ENCODE results near the gene B4GALT7. TPM values are rescaled to one million over a fixed set of nuclear protein-coding genes. Genes with fewer than 3 reads are reported as not detected.
"Not testable (repeated sequence)": the region's sequence is repeated elsewhere in the genome, so short reads cannot be mapped to it uniquely, and the experiment has no call there.

Gene B4GALT7
- polyA plus RNA-seq, 1 donor from 2014 or later, result 60.2 TPM

DNA sequence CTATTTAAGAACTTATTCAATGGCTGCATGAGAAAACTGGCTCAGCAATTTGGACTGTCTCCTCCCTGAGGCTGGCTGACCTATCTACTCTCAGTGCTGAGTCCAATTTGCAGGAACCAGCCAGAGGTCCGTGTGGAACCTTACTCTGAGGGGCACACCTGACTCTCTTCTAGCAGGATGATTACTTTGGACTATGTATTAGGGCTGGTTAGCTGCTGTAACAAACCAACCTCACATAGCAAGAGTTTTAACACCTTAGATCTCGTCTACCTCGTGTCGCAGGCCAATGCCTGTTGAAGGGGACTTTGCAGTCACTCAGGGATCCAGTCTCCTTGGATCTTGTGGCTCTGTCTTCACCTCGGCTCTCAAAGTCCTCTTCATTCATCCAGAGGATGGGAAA is 42.1 kb upstream of the B4GALT7 start (continued):
- TF ChIP-seq EZH2 (IDR thresholded peaks at IDR 0.05; ENCODE audit: borderline replicate concordance, insufficient read depth, low read length, poor library complexity, severe bottlenecking), result no peak

- H3F3A ChIP-seq (ENCODE audit: insufficient read depth, low read length, poor library complexity, severe bottlenecking); H3K36me3 ChIP-seq (ENCODE audit: insufficient read depth, low read length): not testable (repeated sequence)
Measured at GRCh38 chr5:177559446-177559941, 40.4 kb upstream of the B4GALT7 start.

GRCh38 chr5:177565046-177565445 is 34.9 kb upstream of the B4GALT7 start:
- Histone ChIP-seq H3K9me2 (ENCODE audit: insufficient read depth, low read length) (no peaks in the 10 kb centered on the region), H3K36me3 (ENCODE audit: insufficient read depth, low read length) (no peaks in the 10 kb centered on the region), H3F3A (ENCODE audit: insufficient read depth, low read length, poor library complexity, severe bottlenecking) (no peaks in the 10 kb centered on the region), H3K9ac (ENCODE audit: low read length) (no peak overlapping the region), H3K4me3 (ENCODE audit: low read length) (no peak overlapping the region), H3K4me2 (ENCODE audit: low read length) (no peak overlapping the region), H3K79me2 (replicated peaks; ENCODE audit: insufficient read depth, low read length) (no peaks in the 10 kb centered on the region), H3K27me3 (ENCODE audit: insufficient read depth, low read depth, low read length) (no peaks in the 10 kb centered on the region), H3K27ac (ENCODE audit: low read length) (no peak overlapping the region), H3K9me3 (ENCODE audit: low read length) (no peaks in the 10 kb centered on the region), H2AFZ (ENCODE audit: low read depth, low read length) (no peak overlapping the region), H4K20me1 (ENCODE audit: insufficient read depth) (no peaks in the 10 kb centered on the region)
- no peak for TF ChIP-seq CTCF (IDR thresholded peaks at IDR 0.05; ENCODE audit: poor library complexity, severe bottlenecking)
- no peak for TF ChIP-seq TAF1 (IDR thresholded peaks at IDR 0.05; ENCODE audit: low read depth)
- TF ChIP-seq MXI1 (conservative IDR thresholded peaks at IDR 0.05; ENCODE audit: poor library complexity, severe bottlenecking), result no peak
- TF ChIP-seq REST (IDR thresholded peaks at IDR 0.05; ENCODE audit: borderline replicate concordance), result no peak
- TF ChIP-seq POLR2AphosphoS5 (IDR thresholded peaks at IDR 0.05), result no peak
- TF ChIP-seq EZH2 (IDR thresholded peaks at IDR 0.05; ENCODE audit: borderline replicate concordance, insufficient read depth, low read length, poor library complexity, severe bottlenecking), result no peak
- no peak for TF ChIP-seq SMC3 (conservative IDR thresholded peaks at IDR 0.05; ENCODE audit: poor library complexity)
- no peak for TF ChIP-seq RAD21 (conservative IDR thresholded peaks at IDR 0.05)

More at GRCh38 chr5:177559446-177559941, 40.4 kb upstream of the B4GALT7 start:
- not testable (repeated sequence) for H3K9me3 ChIP-seq (ENCODE audit: low read length); H3K4me2 ChIP-seq (ENCODE audit: low read length); H2AFZ ChIP-seq (ENCODE audit: low read depth, low read length); H3K27me3 ChIP-seq (ENCODE audit: insufficient read depth, low read depth, low read length); H4K20me1 ChIP-seq (ENCODE audit: insufficient read depth); H3K79me2 ChIP-seq (replicated peaks; ENCODE audit: insufficient read depth, low read length); H3K27ac ChIP-seq (ENCODE audit: low read length); H3K9ac ChIP-seq (ENCODE audit: low read length); H3K4me3 ChIP-seq (ENCODE audit: low read length); H3K9me2 ChIP-seq (ENCODE audit: insufficient read depth, low read length)
